Jurkat, Clone E6-1 (cell line): ENCODE measurements around the gene MRPL55.
"Not testable (repeated sequence)": the region's sequence is repeated elsewhere in the genome, so short reads cannot be mapped to it uniquely, and the experiment has no call there.

Experiments used
- DNase-seq: peaks from one replicate; pipeline ENCODE4 v3.0.0-alpha.2; 2011; ENCODE audit warnings: low read depth, low spot score
- H3K4me3 ChIP-seq: 2 replicates; pipeline ENCODE4 v1.5.1; 2011; ENCODE audit warnings: mild to moderate bottlenecking, low read length, control low read depth, moderate library complexity

MRPL55 gene

DNA sequence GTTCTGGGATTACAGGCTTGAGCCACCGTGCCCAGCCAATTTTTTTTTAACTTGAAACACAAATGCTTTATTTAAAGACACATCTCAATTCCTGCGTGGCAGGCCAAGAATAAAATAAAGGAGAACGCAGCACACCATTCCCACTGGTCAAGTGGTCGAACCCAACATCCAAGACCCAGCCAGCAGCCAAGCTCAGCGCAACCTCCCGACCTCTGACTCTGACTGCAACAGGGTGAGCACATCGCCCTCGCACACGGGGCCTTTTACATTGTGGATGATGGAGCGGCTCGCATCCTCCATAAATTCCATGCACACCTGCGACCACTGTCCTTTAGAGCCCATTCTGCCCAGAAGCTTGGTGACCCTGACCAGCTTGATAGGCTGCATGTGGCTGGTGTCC lies 25.5 kb upstream of the MRPL55 start:
- no peak for DNase-seq
- H3K4me3 ChIP-seq = no peak overlapping the region

- no peak overlapping the region for H3K4me3 ChIP-seq
- no peak for DNase-seq
These were observed 22.7 kb upstream of the MRPL55 start for GRCh38 chr1:228131766-228132165.

GRCh38 chr1:228125185-228125584 lies 16.1 kb upstream of the MRPL55 start:
- H3K4me3 ChIP-seq = no peak overlapping the region
- DNase-seq = no peak

GRCh38 chr1:228123505-228123904 lies 14.4 kb upstream of the MRPL55 start:
- no peak overlapping the region for H3K4me3 ChIP-seq
- DNase-seq = no peak

DNA sequence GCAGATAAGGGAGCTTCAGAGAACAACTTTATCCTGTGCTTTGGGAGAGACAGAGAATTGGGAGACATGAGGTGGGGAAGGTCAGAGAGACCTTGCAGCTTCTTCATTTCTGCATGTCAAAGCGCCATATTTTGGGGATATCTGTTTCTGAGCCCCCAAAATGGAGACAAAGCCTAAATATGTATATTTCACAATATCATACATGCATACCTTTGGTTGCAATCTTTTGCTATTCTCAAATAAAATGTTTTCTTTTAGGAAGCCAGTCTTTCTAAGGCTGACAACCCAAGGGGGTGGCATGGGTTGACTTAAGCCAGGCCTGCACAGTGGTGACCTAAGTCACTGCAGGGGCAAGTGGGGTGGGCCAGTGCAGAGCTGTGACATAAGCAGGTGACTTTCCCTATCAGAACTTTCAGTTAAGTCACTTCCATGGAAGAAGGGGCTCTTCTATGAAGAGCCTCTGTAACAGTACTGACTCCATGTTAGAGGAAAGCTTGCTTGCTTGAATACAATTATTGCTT lies 13.9 kb upstream of the MRPL55 start:
- DNase-seq = no peak
- no peak overlapping the region for H3K4me3 ChIP-seq

GRCh38 chr1:228120857-228121489 lies 11.9 kb upstream of the MRPL55 start:
- no peak for DNase-seq
- no peak overlapping the region for H3K4me3 ChIP-seq

DNA sequence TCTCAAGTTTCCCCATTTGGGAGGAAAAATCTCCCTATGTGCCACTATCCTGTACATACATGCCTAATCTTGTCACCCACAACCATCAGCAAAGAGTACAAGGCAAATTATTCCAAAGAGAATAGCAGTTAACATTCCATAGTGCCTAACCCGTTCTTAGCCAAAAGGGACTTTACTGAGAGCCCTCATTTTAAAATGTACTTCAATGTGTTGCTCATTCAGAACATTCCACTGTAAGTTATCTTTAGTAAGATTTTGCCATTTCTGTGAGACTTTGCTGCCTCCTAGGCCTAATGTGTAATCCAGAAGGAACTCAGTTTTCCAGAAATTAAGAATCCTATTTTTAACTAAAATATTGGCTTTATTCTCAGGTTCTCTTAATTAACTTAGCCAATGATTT lies 11.3 kb upstream of the MRPL55 start:
- DNase-seq = no peak
- no peak overlapping the region for H3K4me3 ChIP-seq

DNA sequence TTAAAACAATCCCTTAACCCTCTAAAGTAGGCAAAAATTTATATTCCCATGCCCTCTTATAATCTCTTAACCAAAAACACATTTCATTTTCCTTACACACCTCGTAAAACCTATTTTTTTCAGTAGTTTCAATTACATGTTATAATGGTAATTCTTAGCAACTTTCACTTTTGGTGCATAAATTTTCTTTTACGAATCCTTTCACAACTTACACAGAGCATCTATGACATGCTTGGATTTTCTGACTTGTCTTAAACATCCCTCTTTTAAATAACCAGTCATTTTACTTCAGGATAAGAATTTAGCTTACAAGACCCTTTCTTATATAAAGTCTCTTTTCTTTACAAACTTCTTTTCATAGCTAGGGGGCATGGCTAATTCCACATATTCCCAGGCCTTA lies 8.9 kb upstream of the MRPL55 start:
- no peak for DNase-seq
- H3K4me3 ChIP-seq = no peak overlapping the region

GRCh38 chr1:228117335-228117734 lies 8.2 kb upstream of the MRPL55 start:
- no peak for DNase-seq
- no peak overlapping the region for H3K4me3 ChIP-seq

DNA sequence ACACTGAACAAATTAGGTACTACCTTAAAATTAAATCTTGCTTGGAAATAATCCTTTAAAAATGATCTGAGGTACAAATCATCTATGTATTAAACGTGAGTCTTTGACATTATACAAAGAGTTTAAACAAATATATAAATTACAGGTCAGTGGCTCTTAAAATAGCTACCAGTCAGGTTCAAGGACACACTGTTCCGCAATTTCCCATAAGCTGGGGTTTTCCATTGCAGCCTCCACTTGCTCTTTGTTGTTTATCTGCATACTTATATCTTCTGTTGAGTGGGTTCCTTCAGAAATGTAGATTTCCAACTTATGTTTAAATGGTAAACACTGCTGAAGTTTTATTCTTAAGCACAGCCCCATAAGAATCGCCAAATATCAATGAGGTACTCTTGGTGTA lies 5.7 kb upstream of the MRPL55 start:
- no peak for DNase-seq
- H3K4me3 ChIP-seq = no peak overlapping the region

DNA sequence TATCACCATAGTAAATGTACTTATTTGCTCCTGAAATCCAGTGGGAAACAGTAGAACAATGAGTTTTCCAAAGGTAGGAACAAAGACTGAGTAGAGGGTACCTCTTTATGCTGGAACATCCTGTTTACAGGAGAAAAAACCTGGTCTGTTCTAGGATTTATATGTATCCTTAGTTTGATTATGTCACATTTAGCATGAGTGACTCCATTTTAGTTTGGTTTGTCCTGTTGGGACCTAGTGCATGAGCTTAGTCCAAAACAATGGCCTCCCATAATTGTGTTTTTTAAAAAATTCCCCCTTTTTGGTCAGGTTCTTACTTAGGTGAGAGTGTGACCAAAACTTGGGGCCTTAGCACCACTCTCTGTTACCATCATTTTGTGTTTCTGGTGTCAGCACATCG lies 3.5 kb upstream of the MRPL55 start:
- DNase-seq = no peak
- no peak overlapping the region for H3K4me3 ChIP-seq

- DNase-seq = no peak
- H3K4me3 ChIP-seq = no peak overlapping the region
These were observed 3.1 kb upstream of the MRPL55 start for GRCh38 chr1:228112167-228112566.

DNA sequence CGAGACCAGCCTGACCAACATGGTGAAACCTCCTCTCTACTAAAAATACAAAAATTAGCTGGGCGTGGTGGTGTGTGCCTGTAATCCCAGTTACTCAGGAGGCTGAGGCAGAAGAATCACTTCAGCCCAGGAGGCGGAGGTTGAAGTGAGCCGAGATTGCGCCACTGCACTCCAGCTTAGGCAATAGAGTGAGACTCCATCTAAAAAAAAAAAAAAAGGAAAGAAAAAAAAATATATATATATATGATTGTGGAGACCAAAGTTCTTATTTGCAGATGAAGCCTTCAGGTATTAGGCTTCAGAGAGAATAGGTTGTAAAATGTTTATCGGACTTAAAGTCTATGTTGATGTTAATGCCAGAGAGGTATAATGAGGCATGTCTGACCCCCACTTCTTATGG lies 2.2 kb upstream of the MRPL55 start:
- DNase-seq = not testable (repeated sequence)

GRCh38 chr1:228110556-228110955 lies 1.5 kb upstream of the MRPL55 start:
- no peak for DNase-seq
- no peak overlapping the region for H3K4me3 ChIP-seq

More for the DNA sequence above, 2.2 kb upstream of the MRPL55 start:
- not testable (repeated sequence) for H3K4me3 ChIP-seq

- DNase-seq = no peak
These were observed 926 bp upstream of the MRPL55 start for GRCh38 chr1:228109962-228110488.

DNA sequence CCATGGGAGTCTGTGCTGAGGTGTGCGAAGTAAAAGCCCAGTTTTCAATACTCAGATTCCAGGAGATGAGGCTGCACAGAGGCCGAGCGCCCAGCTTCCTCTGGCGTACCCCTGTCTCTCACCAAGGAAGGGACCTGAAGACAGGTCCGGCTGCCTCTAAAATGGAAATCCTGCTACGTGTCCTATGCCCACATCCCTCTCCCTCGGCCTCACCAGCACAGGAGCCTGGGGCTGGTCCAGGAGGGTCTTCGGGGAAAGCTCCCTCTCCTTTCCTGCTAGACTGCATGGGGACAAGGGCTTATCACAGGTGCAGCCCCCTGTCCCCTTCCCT lies 392 bp downstream of the MRPL55 start:
- peak overlapping the region; percentile 97 for H3K4me3 ChIP-seq
- no peak for DNase-seq

More at GRCh38 chr1:228109962-228110488, 926 bp upstream of the MRPL55 start:
- peak overlapping the region; percentile 97 for H3K4me3 ChIP-seq

DNA sequence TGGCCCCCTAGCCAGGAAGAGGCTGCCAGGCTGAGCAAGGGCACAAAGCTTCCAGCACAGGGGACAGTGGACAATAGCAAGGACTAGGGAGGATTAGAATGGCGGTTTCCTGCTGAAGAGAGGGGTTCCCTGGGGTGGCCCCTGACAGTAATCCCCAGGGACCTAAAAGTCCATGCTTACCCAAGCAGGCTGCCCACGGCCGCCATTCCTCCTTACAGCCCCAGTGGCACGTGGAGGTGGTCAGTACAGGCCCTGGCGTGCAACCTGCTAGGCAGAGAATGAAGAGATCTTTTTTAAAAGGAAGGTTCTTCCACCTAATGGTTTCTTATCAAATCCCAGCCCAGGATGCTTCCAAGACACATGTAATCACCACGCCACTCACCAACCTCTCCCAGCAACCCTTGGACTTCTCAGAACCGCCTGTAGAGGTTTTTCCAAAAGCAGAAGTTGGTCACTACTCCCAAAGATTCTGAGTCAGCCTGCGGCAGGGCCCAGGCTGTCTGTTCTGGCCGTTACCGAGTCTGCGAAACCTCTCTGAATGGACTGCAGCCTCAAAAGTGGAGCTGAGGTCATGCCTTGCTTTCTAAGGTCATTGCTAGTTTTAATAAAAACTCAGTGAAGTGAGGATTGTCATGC lies 926 bp downstream of the MRPL55 start:
- DNase-seq = no peak
- peak overlapping the region; percentile 97 for H3K4me3 ChIP-seq

GRCh38 chr1:228107636-228108035 lies 1.5 kb downstream of the MRPL55 start:
- no peak for DNase-seq
- H3K4me3 ChIP-seq = peak overlapping the region; percentile 97; the same call in 1 of the 2 replicates

DNA sequence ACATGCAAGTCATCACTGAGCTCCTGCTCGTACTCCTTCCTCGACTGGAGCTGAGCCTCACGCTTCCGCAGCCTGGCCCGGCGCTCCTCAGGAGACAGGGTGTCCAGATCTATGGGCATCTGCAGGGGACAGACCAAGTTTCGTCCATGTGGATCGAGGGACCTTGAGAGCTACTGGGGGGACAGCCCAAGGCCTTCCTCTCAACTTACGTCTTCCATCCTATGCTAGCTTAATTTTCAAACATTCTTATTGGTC lies 2.4 kb downstream of the MRPL55 start:
- H3K4me3 ChIP-seq = no peak overlapping the region
- no peak for DNase-seq

- no peak overlapping the region for H3K4me3 ChIP-seq
These were observed 2.9 kb downstream of the MRPL55 start for GRCh38 chr1:228105996-228106799.

More at GRCh38 chr1:228105996-228106799, 2.9 kb downstream of the MRPL55 start:
- no peak for DNase-seq
